Fibroblast of the aortic adventitia (primary cell): ENCODE measurements around the gene GOLGA6A. TPM values are rescaled to one million over a fixed set of nuclear protein-coding genes. Genes with fewer than 3 reads are reported as not detected.

Source experiments
- DNase-seq: peaks from one replicate; pipeline ENCODE4 v3.0.0-alpha.2; 2010; ENCODE audit warnings: low read depth
- H3K4me3 ChIP-seq: 2 replicates; pipeline ENCODE4 v1.5.1; 2011; ENCODE audit warnings: low read depth, mild to moderate bottlenecking, control low read depth, low read length, moderate library complexity
- total RNA-seq: library from RNA; depleted of rRNA; stranded (reverse); fragments of >200 nt; gene quantifications from 2 replicates; pipeline ENCODE4 v1.2.3, GENCODE V29; 2012; ENCODE audit warnings: low replicate concordance
- TF ChIP-seq, protein P1 (sequence below): IDR thresholded peaks from 2 replicates; pipeline ENCODE4 v1.5.1; 2011; ENCODE audit warnings: mild to moderate bottlenecking, low read length, control low read depth, inconsistent platforms; ENCODE audit not compliant: insufficient read depth

Gene GOLGA6A
- total RNA-seq, 1 donor, result not detected

DNA sequence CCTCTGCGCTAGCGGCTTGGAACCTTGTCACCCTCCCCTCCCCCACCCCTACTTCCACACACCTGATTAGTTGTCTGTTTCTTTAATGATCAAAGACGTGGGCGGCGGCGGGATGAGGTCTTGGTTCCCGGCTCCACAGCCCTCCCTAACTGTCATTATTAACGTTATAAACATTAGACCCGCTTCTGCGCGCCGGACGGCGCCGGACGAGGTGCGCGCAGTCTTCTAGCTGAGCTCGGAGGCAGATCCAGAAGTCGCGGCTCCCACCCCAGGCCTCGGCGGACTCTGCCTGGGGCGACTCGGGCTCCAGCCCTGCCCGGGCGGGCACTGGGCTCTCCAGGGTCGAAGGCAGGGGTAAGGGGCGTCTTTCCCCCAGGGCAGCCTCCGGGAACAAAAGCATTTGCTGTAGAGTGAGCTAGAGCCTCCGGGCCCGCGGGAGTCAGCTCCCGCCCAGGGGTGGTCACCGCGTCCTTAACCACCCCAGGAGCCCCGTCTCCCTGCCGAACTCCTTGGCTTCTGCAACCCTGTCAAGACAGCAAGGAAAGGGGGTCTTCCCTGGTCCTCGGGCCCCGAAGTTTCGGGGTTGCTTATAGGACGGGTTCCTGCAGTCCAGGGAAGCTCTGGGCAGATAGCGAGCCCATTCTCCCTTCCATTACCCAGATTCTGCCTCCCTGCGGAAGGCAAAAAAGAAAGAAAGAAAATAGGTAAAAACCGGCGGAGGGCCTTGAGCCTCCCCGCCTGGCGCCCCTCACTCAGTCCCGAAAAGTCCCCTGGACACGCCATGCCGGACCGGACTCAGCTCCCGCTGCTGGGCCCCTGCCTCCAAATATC is 45.8 kb upstream of the GOLGA6A start:
- peak overlapping the region; percentile 63 for H3K4me3 ChIP-seq
- no peak for DNase-seq
- TF ChIP-seq, protein P1, sequence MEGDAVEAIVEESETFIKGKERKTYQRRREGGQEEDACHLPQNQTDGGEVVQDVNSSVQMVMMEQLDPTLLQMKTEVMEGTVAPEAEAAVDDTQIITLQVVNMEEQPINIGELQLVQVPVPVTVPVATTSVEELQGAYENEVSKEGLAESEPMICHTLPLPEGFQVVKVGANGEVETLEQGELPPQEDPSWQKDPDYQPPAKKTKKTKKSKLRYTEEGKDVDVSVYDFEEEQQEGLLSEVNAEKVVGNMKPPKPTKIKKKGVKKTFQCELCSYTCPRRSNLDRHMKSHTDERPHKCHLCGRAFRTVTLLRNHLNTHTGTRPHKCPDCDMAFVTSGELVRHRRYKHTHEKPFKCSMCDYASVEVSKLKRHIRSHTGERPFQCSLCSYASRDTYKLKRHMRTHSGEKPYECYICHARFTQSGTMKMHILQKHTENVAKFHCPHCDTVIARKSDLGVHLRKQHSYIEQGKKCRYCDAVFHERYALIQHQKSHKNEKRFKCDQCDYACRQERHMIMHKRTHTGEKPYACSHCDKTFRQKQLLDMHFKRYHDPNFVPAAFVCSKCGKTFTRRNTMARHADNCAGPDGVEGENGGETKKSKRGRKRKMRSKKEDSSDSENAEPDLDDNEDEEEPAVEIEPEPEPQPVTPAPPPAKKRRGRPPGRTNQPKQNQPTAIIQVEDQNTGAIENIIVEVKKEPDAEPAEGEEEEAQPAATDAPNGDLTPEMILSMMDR, result no peak

DNA sequence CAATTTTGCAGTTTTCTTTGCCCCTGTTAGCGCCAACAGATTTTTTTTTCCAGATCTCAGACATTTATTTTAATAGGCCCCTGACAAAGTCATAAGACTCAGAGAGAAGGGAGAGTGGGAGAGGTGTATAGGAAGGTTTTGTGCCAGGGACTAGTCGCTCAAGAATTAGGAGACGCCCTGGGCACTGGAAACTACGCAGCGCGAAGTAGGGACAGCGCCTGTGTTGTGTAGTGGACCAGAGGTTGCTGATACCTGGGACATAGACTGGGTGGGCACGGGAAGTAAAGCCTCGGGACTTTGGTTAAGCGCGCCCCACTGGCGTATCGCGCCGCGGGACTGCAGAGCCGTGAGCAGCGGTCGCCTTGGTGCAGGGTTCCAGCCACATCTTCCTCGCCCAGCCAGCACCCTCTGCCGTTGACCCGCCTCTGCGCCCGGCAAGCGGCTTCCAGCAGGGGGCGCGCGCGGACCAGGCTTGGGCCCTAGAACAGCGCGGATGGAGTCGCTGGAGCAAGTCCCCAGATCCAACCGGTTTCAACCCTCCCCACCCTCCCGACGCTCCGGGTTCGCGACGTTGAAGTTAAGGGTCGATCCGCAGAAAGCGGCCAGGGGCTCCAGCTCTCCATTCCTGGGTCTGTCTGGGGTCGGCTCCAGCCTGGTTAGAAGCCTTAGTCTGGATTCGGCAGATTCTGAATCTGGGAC is 45.1 kb upstream of the GOLGA6A start:
- TF ChIP-seq, protein P1, result peak; percentile 99
- peak overlapping the region; percentile 63 for H3K4me3 ChIP-seq
- peak; percentile 81 for DNase-seq

DNA sequence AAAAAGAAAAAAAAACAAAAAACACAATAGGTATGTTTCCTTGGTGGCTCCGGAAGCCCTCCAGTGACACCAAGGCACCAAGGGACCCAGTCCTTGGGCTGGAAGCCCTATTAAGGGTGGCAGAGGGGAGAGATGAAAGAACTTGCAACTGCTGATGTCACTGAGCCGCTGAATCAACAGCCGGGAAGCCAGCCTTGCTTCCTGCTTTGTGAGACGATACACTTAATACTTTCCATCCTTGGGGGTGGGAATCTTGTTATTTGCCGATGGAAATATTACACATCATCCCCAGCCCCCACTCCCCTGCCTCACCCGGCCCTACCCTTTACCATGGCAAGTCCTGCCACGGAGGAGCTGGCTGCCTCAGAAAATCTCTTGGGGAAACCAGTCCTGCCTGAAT is 42.4 kb upstream of the GOLGA6A start:
- H3K4me3 ChIP-seq, result no peak overlapping the region
- DNase-seq, result no peak
- TF ChIP-seq, protein P1, result no peak

DNA sequence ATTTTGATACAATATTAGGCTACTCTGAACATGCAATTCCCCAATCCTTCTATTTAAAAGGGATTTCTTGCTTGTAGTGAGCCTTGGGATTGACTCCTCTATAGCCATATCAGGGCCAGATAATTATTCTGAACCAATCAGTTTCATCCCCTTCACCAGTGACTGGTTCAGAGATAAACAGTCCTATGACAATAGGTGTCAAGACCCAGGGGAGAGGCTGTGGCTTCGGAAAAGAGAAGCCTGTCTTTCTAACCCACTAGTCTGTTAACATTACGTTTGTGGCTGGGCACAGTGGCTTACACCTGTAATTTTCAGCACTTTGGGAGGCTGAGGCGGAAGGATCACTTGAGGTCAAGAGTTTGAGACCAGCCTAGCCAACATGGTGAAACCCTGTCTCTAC is 41.8 kb upstream of the GOLGA6A start:
- TF ChIP-seq, protein P1, result no peak
- no peak for DNase-seq

DNA sequence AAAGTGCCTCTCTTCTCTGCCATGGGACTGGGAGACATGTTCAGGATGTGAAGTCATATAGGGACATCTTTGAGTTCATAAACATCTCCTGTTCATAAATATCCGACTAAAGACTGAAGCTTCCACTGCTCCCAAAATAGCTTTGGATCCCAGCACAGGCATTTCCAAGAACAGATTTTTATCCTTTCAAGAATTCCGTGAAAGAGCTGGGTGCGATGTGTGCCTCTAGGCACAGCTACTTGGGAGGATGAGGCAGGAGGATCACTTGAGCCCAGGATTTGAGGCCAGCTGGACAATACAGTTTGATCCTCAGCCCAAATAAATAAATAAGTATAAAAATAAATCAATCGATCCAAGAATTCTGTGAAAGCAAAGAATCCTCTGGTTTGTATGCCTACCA is 41.3 kb upstream of the GOLGA6A start:
- H3K4me3 ChIP-seq, result no peak overlapping the region
- DNase-seq, result no peak
- TF ChIP-seq, protein P1, result no peak

More for the DNA sequence above, 41.8 kb upstream of the GOLGA6A start:
- no peak overlapping the region for H3K4me3 ChIP-seq

DNA sequence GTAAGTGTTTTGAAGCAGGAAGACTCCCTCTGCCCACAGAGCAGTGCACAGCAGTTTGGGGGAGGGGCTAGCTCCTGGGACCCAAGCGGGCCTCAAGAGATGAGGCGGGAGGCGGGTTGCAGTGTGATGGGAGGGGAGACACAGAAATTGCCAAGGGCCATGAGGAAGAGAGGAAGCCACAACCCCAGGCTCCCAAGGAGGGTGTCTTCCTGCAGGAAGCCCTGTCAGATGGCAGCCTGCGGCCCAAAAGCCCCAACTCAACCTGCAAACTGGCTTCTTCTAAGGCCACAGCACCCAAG is 40.7 kb upstream of the GOLGA6A start:
- no peak overlapping the region for H3K4me3 ChIP-seq
- TF ChIP-seq, protein P1, result no peak
- DNase-seq, result no peak
